A549 (cell line): Measurements from ENCODE around the gene BLID.

Experiments used
- BCL3 ChIP-seq: fragments of >200 bp; sonication (Bioruptor Twin); formaldehyde crosslinking; IDR thresholded peaks from 3 replicates; pipeline ENCODE4 v1.6.1; 2016
- HOXA7 ChIP-seq: fragments of 250-450 bp; sonication (Bioruptor Pico); IDR thresholded peaks from 2 replicates; pipeline ENCODE4 v1.5.0; 2020; ENCODE audit warnings: mild to moderate bottlenecking, moderate library complexity
- NR3C1 ChIP-seq: fragments of >200 bp; sonication (Bioruptor Twin); formaldehyde crosslinking; IDR thresholded peaks from 3 replicates; pipeline ENCODE4 v1.6.1; 2017
- POLR2A ChIP-seq: IDR thresholded peaks from 2 replicates; pipeline ENCODE4 v1.6.1; 2012; ENCODE audit warnings: mild to moderate bottlenecking, low read length
- TF ChIP-seq, protein P1 (sequence below): IDR thresholded peaks from 2 replicates; pipeline ENCODE4 v1.6.1; 2012
- TF ChIP-seq, protein P2 (sequence below): fragments of 200-600 bp; sonication (generic); IDR thresholded peaks from 2 replicates; pipeline ENCODE4 v1.6.1; 2016; ENCODE audit warnings: antibody characterized with exemption, mild to moderate bottlenecking, moderate library complexity
- TF ChIP-seq, protein P3 (sequence below): fragments of 450-650 bp; IDR thresholded peaks from 2 replicates; pipeline ENCODE4 v1.6.1; 2014; ENCODE audit warnings: antibody characterized with exemption

DNA sequence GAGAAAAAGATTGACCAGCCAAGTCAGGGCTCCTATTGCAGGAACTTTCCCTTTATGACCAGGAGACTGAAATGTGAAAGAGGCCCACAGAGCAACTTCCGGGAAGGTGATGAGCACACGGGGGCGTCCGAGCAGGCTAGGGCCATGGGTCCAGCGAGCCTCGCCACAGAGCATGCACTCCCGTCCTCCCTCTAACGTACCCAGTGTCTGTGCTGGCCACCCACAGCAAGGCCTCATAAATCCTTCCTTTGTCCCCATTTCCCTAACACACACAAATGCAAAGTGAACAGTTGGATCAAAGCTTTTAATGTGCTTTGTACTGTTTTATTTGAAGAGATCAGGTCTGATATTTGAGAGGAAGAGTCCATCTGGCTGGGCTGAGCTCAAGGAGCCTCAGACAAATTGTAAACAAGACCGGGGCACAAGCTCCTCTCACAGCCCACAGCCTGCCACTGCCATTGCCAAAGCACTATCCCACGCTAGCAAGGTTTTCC lies 44.3 kb downstream of the BLID start:
- TF ChIP-seq HOXA7 (CRISPR knock-in tag) (no peak), POLR2A (no peak), BCL3 (no peak), NR3C1 (no peak)
- TF ChIP-seq, protein P1, sequence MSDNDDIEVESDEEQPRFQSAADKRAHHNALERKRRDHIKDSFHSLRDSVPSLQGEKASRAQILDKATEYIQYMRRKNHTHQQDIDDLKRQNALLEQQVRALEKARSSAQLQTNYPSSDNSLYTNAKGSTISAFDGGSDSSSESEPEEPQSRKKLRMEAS = no peak
- TF ChIP-seq, protein P2, sequence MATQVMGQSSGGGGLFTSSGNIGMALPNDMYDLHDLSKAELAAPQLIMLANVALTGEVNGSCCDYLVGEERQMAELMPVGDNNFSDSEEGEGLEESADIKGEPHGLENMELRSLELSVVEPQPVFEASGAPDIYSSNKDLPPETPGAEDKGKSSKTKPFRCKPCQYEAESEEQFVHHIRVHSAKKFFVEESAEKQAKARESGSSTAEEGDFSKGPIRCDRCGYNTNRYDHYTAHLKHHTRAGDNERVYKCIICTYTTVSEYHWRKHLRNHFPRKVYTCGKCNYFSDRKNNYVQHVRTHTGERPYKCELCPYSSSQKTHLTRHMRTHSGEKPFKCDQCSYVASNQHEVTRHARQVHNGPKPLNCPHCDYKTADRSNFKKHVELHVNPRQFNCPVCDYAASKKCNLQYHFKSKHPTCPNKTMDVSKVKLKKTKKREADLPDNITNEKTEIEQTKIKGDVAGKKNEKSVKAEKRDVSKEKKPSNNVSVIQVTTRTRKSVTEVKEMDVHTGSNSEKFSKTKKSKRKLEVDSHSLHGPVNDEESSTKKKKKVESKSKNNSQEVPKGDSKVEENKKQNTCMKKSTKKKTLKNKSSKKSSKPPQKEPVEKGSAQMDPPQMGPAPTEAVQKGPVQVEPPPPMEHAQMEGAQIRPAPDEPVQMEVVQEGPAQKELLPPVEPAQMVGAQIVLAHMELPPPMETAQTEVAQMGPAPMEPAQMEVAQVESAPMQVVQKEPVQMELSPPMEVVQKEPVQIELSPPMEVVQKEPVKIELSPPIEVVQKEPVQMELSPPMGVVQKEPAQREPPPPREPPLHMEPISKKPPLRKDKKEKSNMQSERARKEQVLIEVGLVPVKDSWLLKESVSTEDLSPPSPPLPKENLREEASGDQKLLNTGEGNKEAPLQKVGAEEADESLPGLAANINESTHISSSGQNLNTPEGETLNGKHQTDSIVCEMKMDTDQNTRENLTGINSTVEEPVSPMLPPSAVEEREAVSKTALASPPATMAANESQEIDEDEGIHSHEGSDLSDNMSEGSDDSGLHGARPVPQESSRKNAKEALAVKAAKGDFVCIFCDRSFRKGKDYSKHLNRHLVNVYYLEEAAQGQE = no peak
- TF ChIP-seq, protein P3, sequence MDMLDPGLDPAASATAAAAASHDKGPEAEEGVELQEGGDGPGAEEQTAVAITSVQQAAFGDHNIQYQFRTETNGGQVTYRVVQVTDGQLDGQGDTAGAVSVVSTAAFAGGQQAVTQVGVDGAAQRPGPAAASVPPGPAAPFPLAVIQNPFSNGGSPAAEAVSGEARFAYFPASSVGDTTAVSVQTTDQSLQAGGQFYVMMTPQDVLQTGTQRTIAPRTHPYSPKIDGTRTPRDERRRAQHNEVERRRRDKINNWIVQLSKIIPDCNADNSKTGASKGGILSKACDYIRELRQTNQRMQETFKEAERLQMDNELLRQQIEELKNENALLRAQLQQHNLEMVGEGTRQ = no peak
